ENCODE measurements around the gene HAUS7.

Gene HAUS7

GRCh38 chrX:153475271-153475670 lies 4.9 kb upstream of the HAUS7 start:
- Histone ChIP-seq H3K9ac (ENCODE audit: low read length) (no peak overlapping the region), H3K36me3 (ENCODE audit: insufficient read depth, low read length) (no peaks in the 10 kb centered on the region), H3K27ac (ENCODE audit: low read depth, low read length) (no peak overlapping the region), H3K4me3 (ENCODE audit: low read depth in 1 of 2, low read length in 2 of 2) (no peak overlapping the region), H3K9me3 (ENCODE audit: low read length) (no peaks in the 10 kb centered on the region), H3K4me1 (ENCODE audit: insufficient read depth, low read length) (no peaks in the 10 kb centered on the region), H3K27me3 (ENCODE audit: control insufficient read depth in 1 of 2, insufficient read depth in 2 of 2, low read length in 2 of 2) (peaks cover 0 to 25% of the 10 kb centered on the region in 2 donors)

- Histone ChIP-seq H3K27ac (ENCODE audit: low read depth, low read length) (no peak overlapping the region), H3K9ac (ENCODE audit: low read length) (no peak overlapping the region), H3K4me1 (ENCODE audit: insufficient read depth, low read length) (no peaks in the 10 kb centered on the region), H3K9me3 (ENCODE audit: low read length) (no peaks in the 10 kb centered on the region), H3K4me3 (ENCODE audit: low read depth in 1 of 2, low read length in 2 of 2) (no peak overlapping the region), H3K27me3 (ENCODE audit: control insufficient read depth in 1 of 2, insufficient read depth in 2 of 2, low read length in 2 of 2) (peaks cover 0 to 22% of the 10 kb centered on the region in 2 donors), H3K36me3 (ENCODE audit: insufficient read depth, low read length) (no peaks in the 10 kb centered on the region)
Observed at GRCh38 chrX:153474718-153475117, 4.3 kb upstream of the HAUS7 start.

DNA sequence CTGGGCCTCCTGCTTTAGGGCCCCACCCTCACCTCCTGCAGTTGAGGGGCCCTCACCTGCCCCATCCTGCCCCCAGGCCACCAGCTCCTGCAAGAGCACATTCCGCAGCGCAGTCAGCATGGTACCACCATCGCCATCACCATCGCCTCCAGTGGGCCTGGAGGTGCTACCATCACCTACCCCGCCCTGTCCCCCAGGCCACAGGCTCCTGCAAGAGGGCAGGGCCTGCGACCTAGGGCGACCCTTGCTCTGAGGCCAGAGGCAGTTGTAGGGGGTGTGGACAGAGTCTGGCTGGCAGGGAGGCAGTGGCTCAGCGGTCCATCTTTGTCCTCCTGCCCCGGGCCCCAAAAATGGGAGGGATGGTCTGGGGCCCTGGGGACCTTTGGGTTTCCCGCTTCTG lies 3.9 kb upstream of the HAUS7 start:
- no peak overlapping the region for H3K4me3 ChIP-seq (ENCODE audit: low read depth in 1 of 2, low read length in 2 of 2)
- no peaks in the 10 kb centered on the region for H3K4me1 ChIP-seq (ENCODE audit: insufficient read depth, low read length)
- no peak overlapping the region for H3K27ac ChIP-seq (ENCODE audit: low read depth, low read length)

GRCh38 chrX:153473126-153473525 lies 2.8 kb upstream of the HAUS7 start:
- H3K4me3 ChIP-seq (ENCODE audit: low read depth in 1 of 2, low read length in 2 of 2), result no peak overlapping the region
- no peaks in the 10 kb centered on the region for H3K4me1 ChIP-seq (ENCODE audit: insufficient read depth, low read length)
- H3K9me3 ChIP-seq (ENCODE audit: low read length), result no peaks in the 10 kb centered on the region
- no peaks in the 10 kb centered on the region for H3K36me3 ChIP-seq (ENCODE audit: insufficient read depth, low read length)
- H3K27ac ChIP-seq (ENCODE audit: low read depth, low read length), result no peak overlapping the region
- H3K27me3 ChIP-seq (ENCODE audit: control insufficient read depth in 1 of 2, insufficient read depth in 2 of 2, low read length in 2 of 2), result peaks cover 0 to 12% of the 10 kb centered on the region in 2 donors
- H3K9ac ChIP-seq (ENCODE audit: low read length), result no peak overlapping the region

More for the DNA sequence above, 3.9 kb upstream of the HAUS7 start:
- H3K9me3 ChIP-seq (ENCODE audit: low read length), result no peaks in the 10 kb centered on the region
- H3K36me3 ChIP-seq (ENCODE audit: insufficient read depth, low read length), result no peaks in the 10 kb centered on the region
- no peak overlapping the region for H3K9ac ChIP-seq (ENCODE audit: low read length)
- peaks cover 0 to 19% of the 10 kb centered on the region in 2 donors for H3K27me3 ChIP-seq (ENCODE audit: control insufficient read depth in 1 of 2, insufficient read depth in 2 of 2, low read length in 2 of 2)

DNA sequence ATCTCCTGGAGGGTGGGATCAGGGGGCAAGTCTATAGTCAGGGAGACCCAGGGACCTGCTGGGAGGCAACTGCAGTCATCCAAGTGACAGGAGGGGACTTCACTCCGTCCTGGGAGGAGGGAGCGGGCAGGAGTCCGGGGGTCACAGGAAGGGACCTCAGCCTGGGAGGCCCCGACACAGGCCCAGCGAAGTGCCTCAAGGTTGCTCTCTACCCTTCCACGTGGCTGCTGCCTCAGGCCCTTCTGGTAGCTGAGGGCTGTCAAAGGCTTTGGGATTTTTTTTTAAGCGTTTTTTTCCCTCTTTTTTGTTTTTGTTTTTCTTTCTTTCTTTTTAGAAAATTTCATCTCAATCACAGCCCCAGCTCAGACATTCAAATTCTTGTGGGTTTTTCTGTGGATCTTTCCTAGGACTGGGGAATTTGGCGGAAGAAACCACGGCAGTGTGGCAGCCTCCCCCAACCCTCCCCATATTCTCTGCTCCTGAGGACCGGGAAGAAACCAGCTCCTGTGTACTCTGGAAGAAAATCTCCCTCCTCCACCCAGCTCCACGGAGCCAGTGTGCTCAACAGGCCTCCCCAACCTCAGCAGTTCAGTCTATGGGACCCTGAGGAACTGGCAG lies 1.4 kb upstream of the HAUS7 start:
- no peak overlapping the region for H3K4me3 ChIP-seq (ENCODE audit: low read depth in 1 of 2, low read length in 2 of 2)
- no peak overlapping the region for H3K9ac ChIP-seq (ENCODE audit: low read length)
- no peaks in the 10 kb centered on the region for H3K4me1 ChIP-seq (ENCODE audit: insufficient read depth, low read length)
- H3K27me3 ChIP-seq (ENCODE audit: control insufficient read depth in 1 of 2, insufficient read depth in 2 of 2, low read length in 2 of 2), result peaks cover 0 to 12% of the 10 kb centered on the region in 2 donors
- H3K9me3 ChIP-seq (ENCODE audit: low read length), result no peaks in the 10 kb centered on the region
- no peak overlapping the region for H3K27ac ChIP-seq (ENCODE audit: low read depth, low read length)
- no peaks in the 10 kb centered on the region for H3K36me3 ChIP-seq (ENCODE audit: insufficient read depth, low read length)

DNA sequence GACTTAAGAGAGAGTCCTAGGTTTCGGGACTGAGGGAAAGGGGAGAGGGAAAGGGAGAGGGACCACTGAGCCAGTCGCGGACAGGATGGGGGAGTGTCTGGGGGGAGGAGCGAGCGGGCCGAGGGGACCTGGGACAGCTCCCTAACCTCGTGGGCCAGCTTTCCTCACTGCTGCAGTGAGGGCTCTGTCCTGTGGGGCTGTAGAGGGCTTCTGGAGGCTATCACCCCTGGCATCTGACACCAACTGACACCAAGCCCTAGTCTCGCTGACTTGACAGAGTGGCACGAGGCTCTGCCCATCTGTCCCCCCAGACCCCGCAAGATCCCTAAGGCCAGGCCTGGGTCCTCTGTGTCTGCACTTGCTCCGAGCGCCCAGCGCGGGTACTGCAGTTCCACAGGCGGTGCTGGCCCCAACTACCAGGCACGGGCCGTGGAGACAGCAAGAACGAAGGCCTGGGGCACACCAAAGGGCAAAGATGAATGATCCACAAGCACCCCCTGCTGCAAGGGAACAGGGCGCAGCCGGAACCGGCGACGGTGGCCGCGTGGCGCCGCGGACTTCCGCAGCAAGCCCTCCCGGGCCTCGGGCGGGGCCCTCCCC lies 465 bp downstream of the HAUS7 start:
- Histone ChIP-seq H3K9me3 (ENCODE audit: low read length) (no peaks in the 10 kb centered on the region), H3K27me3 (ENCODE audit: control insufficient read depth in 1 of 2, insufficient read depth in 2 of 2, low read length in 2 of 2) (peaks cover 0 to 8% of the 10 kb centered on the region in 2 donors), H3K4me1 (ENCODE audit: insufficient read depth, low read length) (no peaks in the 10 kb centered on the region), H3K36me3 (ENCODE audit: insufficient read depth, low read length) (no peaks in the 10 kb centered on the region), H3K27ac (ENCODE audit: low read depth, low read length) (peak overlapping the region; percentile 53), H3K4me3 (ENCODE audit: low read depth in 1 of 2, low read length in 2 of 2) (peak overlapping the region; percentile 25 to 67), H3K9ac (ENCODE audit: low read length) (no peak overlapping the region)

DNA sequence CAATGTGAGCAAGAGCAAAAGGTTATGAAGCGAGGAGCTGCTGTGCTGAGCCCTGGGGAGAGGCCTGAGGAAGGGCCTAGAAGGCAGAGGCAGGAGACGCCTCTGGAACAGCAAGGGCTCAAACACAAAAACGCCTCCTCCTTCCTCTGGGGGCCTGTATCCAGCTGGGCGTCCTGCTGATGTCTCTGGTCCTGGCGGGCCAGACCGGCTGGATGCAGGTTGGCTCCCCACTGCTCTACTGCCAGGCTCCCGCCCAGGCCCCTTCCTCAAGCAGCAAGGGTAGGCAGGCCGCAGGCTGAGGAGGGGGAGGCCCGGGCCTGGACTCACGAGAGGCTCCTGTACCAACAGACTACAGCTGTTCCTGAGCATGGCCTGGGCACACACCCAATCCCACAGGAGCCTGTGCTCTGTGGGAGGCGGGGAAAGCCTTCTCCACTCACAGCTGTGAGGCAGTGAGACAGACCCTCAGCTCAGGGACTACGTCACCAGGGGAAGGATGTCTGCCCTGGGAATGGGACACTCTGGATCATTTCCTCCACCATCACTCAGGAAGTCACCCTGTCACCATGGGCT lies 2.3 kb downstream of the HAUS7 start:
- no peak overlapping the region for H3K27ac ChIP-seq (ENCODE audit: low read depth, low read length)
- H3K36me3 ChIP-seq (ENCODE audit: insufficient read depth, low read length), result no peaks in the 10 kb centered on the region
- no peaks in the 10 kb centered on the region for H3K9me3 ChIP-seq (ENCODE audit: low read length)
- H3K4me3 ChIP-seq (ENCODE audit: low read depth in 1 of 2, low read length in 2 of 2), result no peak overlapping the region
- no peaks in the 10 kb centered on the region for H3K27me3 ChIP-seq (ENCODE audit: control insufficient read depth in 1 of 2, insufficient read depth in 2 of 2, low read length in 2 of 2)
- no peaks in the 10 kb centered on the region for H3K4me1 ChIP-seq (ENCODE audit: insufficient read depth, low read length)
- no peak overlapping the region for H3K9ac ChIP-seq (ENCODE audit: low read length)

DNA sequence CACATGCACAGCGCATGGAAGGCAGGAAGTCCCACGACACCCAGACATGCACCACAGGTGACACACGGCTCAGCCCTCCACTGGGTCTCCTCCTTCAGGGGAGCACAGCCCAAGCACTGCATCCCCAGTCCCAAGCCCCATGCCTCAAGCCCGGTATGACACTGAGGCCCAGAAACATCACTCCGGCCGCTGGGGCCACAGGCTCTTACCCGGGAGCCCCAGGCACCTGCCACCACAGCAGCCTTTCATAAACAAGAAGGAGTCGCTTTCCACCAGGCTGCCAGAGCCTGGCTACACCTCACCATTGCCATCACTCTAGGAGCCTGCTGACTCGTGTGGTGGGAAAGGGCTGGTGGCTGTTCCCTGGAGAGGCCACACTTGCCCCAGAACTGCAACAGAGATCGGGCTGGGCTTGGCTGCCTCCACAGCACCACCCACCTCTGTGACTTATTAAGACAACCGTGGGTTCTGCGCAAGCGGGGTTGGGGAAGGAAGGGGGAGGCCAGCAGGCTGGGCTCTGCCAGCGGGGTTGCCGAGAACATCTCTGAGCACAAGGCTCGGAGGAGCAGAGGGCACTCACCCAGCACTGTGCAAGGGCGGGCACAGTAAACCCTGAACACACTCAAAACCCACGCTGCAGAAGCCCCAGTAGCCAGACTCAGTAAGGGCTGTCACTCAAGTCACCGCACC lies 4.5 kb downstream of the HAUS7 start:
- Histone ChIP-seq H3K9ac (ENCODE audit: low read length) (no peak overlapping the region), H3K36me3 (ENCODE audit: insufficient read depth, low read length) (no peaks in the 10 kb centered on the region), H3K4me1 (ENCODE audit: insufficient read depth, low read length) (no peaks in the 10 kb centered on the region), H3K9me3 (ENCODE audit: low read length) (no peaks in the 10 kb centered on the region), H3K27ac (ENCODE audit: low read depth, low read length) (no peak overlapping the region), H3K27me3 (ENCODE audit: control insufficient read depth in 1 of 2, insufficient read depth in 2 of 2, low read length in 2 of 2) (no peaks in the 10 kb centered on the region), H3K4me3 (ENCODE audit: low read depth in 1 of 2, low read length in 2 of 2) (no peak overlapping the region)

- H3K4me3 ChIP-seq (ENCODE audit: low read depth in 1 of 2, low read length in 2 of 2), result no peak overlapping the region
- H3K4me1 ChIP-seq (ENCODE audit: insufficient read depth, low read length), result no peaks in the 10 kb centered on the region
- H3K36me3 ChIP-seq (ENCODE audit: insufficient read depth, low read length), result no peaks in the 10 kb centered on the region
- peaks cover 0 to 4% of the 10 kb centered on the region in 2 donors for H3K27me3 ChIP-seq (ENCODE audit: control insufficient read depth in 1 of 2, insufficient read depth in 2 of 2, low read length in 2 of 2)
- H3K9me3 ChIP-seq (ENCODE audit: low read length), result no peaks in the 10 kb centered on the region
- no peak overlapping the region for H3K9ac ChIP-seq (ENCODE audit: low read length)
- H3K27ac ChIP-seq (ENCODE audit: low read depth, low read length), result no peak overlapping the region
Observed at GRCh38 chrX:153464116-153464515, 6.3 kb downstream of the HAUS7 start.

- Histone ChIP-seq H3K4me3 (ENCODE audit: low read depth in 1 of 2, low read length in 2 of 2) (no peak overlapping the region), H3K27me3 (ENCODE audit: control insufficient read depth in 1 of 2, insufficient read depth in 2 of 2, low read length in 2 of 2) (peaks cover 1 to 4% of the 10 kb centered on the region in 2 donors), H3K9me3 (ENCODE audit: low read length) (no peaks in the 10 kb centered on the region), H3K27ac (ENCODE audit: low read depth, low read length) (no peak overlapping the region), H3K36me3 (ENCODE audit: insufficient read depth, low read length) (no peaks in the 10 kb centered on the region), H3K4me1 (ENCODE audit: insufficient read depth, low read length) (no peaks in the 10 kb centered on the region), H3K9ac (ENCODE audit: low read length) (no peak overlapping the region)
Observed at GRCh38 chrX:153463556-153463955, 6.8 kb downstream of the HAUS7 start.

DNA sequence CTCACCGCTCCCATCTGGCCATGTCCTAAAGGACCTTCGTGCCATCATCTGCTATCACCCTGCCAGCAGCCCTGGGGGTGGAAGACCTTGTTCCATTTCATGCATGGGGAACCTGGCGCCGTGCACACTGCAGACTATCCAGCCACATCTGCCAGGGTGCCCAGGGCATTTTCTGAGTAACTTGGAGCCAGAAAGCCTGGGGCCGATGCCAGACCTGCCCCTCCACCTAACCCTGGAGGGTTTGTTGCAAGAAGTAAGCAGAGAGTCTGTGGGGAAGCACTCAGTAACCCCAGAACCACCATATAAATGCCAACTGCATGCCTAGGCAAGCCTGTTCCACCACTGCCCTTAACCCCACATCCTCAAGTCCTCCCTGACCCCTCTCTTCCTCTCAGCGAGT lies 7.3 kb downstream of the HAUS7 start:
- Histone ChIP-seq H3K9ac (ENCODE audit: low read length) (no peak overlapping the region), H3K4me3 (ENCODE audit: low read depth in 1 of 2, low read length in 2 of 2) (no peak overlapping the region), H3K9me3 (ENCODE audit: low read length) (no peaks in the 10 kb centered on the region), H3K4me1 (ENCODE audit: insufficient read depth, low read length) (no peaks in the 10 kb centered on the region), H3K36me3 (ENCODE audit: insufficient read depth, low read length) (no peaks in the 10 kb centered on the region), H3K27me3 (ENCODE audit: control insufficient read depth in 1 of 2, insufficient read depth in 2 of 2, low read length in 2 of 2) (peaks cover 4 to 6% of the 10 kb centered on the region in 2 donors), H3K27ac (ENCODE audit: low read depth, low read length) (no peak overlapping the region)

Measured in muscle layer of colon (tissue), 2 donors.